ENCODE measurements around the gene RAB41.
"Not testable (repeated sequence)": the region's sequence is repeated elsewhere in the genome, so short reads cannot be mapped to it uniquely, and the experiment has no call there.

DNA sequence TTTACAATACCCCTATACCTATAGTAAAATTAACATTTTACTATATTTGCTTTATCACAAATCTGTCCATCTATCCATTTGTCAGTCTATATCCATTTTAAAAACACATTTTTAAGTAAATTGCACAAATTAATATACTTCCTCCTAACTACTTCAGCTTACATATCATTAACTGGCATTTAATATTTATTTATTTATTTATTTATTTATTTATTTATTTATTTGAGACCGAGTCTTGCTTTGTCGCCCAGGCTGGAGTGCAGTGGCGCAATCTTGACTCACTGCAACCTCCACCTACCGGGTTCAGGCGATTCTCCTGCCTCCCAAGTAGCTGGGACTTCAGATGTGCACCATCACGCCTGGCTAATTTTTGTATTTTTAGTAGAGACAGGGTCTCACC lies 41.7 kb downstream of the RAB41 start:
- TF ChIP-seq, protein P1, sequence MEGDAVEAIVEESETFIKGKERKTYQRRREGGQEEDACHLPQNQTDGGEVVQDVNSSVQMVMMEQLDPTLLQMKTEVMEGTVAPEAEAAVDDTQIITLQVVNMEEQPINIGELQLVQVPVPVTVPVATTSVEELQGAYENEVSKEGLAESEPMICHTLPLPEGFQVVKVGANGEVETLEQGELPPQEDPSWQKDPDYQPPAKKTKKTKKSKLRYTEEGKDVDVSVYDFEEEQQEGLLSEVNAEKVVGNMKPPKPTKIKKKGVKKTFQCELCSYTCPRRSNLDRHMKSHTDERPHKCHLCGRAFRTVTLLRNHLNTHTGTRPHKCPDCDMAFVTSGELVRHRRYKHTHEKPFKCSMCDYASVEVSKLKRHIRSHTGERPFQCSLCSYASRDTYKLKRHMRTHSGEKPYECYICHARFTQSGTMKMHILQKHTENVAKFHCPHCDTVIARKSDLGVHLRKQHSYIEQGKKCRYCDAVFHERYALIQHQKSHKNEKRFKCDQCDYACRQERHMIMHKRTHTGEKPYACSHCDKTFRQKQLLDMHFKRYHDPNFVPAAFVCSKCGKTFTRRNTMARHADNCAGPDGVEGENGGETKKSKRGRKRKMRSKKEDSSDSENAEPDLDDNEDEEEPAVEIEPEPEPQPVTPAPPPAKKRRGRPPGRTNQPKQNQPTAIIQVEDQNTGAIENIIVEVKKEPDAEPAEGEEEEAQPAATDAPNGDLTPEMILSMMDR (IDR thresholded peaks at IDR 0.05; ENCODE audit: insufficient read depth, low read depth, low read length), result not testable (repeated sequence)
- not testable (repeated sequence) for TF ChIP-seq EZH2 (IDR thresholded peaks at IDR 0.05; ENCODE audit: insufficient read depth, low read length)

Data from astrocyte (in vitro differentiated cells and primary cell).